C4-2B (cell line): ENCODE data around the gene BRS3.

Experiments used
- H3K27ac ChIP-seq: fragments of 450-650 bp; 2 replicates; pipeline ENCODE4 v1.5.1; 2017
- CTCF ChIP-seq: fragments of 450-650 bp; conservative IDR thresholded peaks from 2 replicates; pipeline ENCODE4 v1.5.1; 2017; ENCODE audit warnings: mild to moderate bottlenecking
- ZFX ChIP-seq: fragments of 450-650 bp; IDR thresholded peaks from 2 replicates; pipeline ENCODE4 v1.6.1; 2017

Gene BRS3

GRCh38 chrX:136541294-136541693, 53.5 kb downstream of the BRS3 start:
- no peak for TF ChIP-seq CTCF
- no peak for TF ChIP-seq ZFX
- H3K27ac ChIP-seq = no peak overlapping the region

DNA sequence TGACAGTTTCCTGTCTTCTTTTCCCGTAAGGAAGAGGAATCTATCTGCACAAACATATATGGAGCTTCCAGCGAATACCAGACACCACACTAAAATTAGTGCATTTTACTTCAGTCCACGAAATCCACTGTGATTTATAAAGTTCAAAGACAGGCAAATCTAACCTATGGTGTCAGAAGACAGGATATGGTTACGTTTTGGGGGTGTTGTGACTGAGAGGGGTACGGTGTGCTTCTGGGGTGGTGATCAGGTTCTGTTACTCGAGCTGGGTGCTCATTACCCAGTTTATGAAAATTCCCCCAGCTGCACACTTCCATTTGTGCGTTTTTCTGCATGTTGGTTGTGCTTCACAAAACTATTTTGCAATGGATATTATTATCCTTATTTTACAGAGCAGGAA, 54.5 kb downstream of the BRS3 start:
- TF ChIP-seq CTCF (no peak), ZFX (no peak)
- H3K27ac ChIP-seq = no peak overlapping the region
